K562 (cell line): ENCODE results near the gene FAM171A1. TPM values are rescaled to one million over a fixed set of nuclear protein-coding genes. Genes with fewer than 3 reads are reported as not detected.

Experiments
- CBX3 ChIP-seq, 2 experiments: IDR thresholded peaks; 1 replicate in 1 of 2; 2 replicates in 1 of 2; pipeline ENCODE4 v1.6.1; 2012; ENCODE audit warnings: inconsistent platforms in 2 of 2, low read length in 2 of 2, borderline replicate concordance in 1 of 2, control low read depth in 1 of 2
- ELF4 ChIP-seq: fragments of 450-650 bp; formaldehyde crosslinking; IDR thresholded peaks from 2 replicates; pipeline ENCODE4 v1.4.0; 2022; ENCODE audit warnings: missing genetic modification characterization
- ETV6 ChIP-seq, 3 experiments: fragments of 150-350 bp in 1 of 3; sonication (generic) in 1 of 3; formaldehyde crosslinking in 1 of 3; IDR thresholded peaks; 2 replicates each; pipeline versions ENCODE4 v1.6.1 to v1.8.0; 2014 to 2022; ENCODE audit warnings: borderline replicate concordance in 2 of 3, low read depth in 2 of 3, antibody characterized with exemption in 1 of 3, low read length in 1 of 3, mild to moderate bottlenecking in 1 of 3, missing genetic modification reagents in 1 of 3
- FOSL1 ChIP-seq: fragments of 200-800 bp; sonication (Bioruptor generic); conservative IDR thresholded peaks from 2 replicates; pipeline ENCODE4 v1.6.1; 2016; ENCODE audit warnings: missing genetic modification characterization, missing compliant biosample characterization
- HNRNPK ChIP-seq: fragments of 200-400 bp; formaldehyde crosslinking; IDR thresholded peaks from one replicate; pipeline ENCODE4 v1.6.1; 2018; ENCODE audit warnings: mild to moderate bottlenecking, low read depth, low read length; ENCODE audit not compliant: poor library complexity, severe bottlenecking
- JUN ChIP-seq, 2 experiments: sonication (generic) in 1 of 2; formaldehyde crosslinking in 1 of 2; IDR thresholded peaks; 2 replicates each; pipeline versions ENCODE4 v1.6.1 to v1.8.0; 2012 to 2022; ENCODE audit warnings: borderline replicate concordance in 2 of 2, mild to moderate bottlenecking in 2 of 2, improper control_type of control experiment in 1 of 2, low read depth in 1 of 2, low read length in 1 of 2, missing genetic modification reagents in 1 of 2
- NEUROD1 ChIP-seq: fragments of 150-350 bp; IDR thresholded peaks from 2 replicates; pipeline ENCODE4 v1.6.1; 2014; ENCODE audit warnings: borderline replicate concordance, low read length, low read depth; ENCODE audit not compliant: partially characterized antibody
- NR0B1 ChIP-seq: fragments of 450-650 bp; IDR thresholded peaks from one replicate; pipeline ENCODE4 v1.6.1; 2018; ENCODE audit warnings: mild to moderate bottlenecking, moderate library complexity; ENCODE audit not compliant: partially characterized antibody
- NUFIP1 ChIP-seq: fragments of 450-650 bp; IDR thresholded peaks from 2 replicates; pipeline ENCODE4 v1.6.1; 2018; ENCODE audit not compliant: partially characterized antibody
- OTX1 ChIP-seq: fragments of 450-650 bp; formaldehyde crosslinking; IDR thresholded peaks from 2 replicates; pipeline ENCODE4 v1.4.0; 2022; ENCODE audit warnings: mild to moderate bottlenecking
- TRIM25 ChIP-seq: fragments of 450-650 bp; IDR thresholded peaks from 2 replicates; pipeline ENCODE4 v1.7.0; 2016; ENCODE audit warnings: borderline replicate concordance
- ZBTB11 ChIP-seq, 3 experiments: fragments of 200-800 bp in 1 of 3; fragments of 250-450 bp in 1 of 3; fragments of 450-650 bp in 1 of 3; sonication (Bioruptor Pico) in 1 of 3; sonication (Bioruptor generic) in 1 of 3; formaldehyde crosslinking in 1 of 3; IDR thresholded peaks; 2 replicates each; pipeline versions ENCODE4 v1.6.1 to v1.8.0; 2016 to 2022; ENCODE audit warnings: mild to moderate bottlenecking in 2 of 3, missing genetic modification characterization in 2 of 3, missing compliant biosample characterization in 1 of 3, moderate library complexity in 1 of 3
- ZNF354B ChIP-seq: fragments of 250-450 bp; sonication (Bioruptor Pico); IDR thresholded peaks from 2 replicates; pipeline ENCODE4 v1.4.0; 2020
- ZNF740 ChIP-seq, 3 experiments: fragments of 200-800 bp in 1 of 3; sonication (Bioruptor generic) in 1 of 3; sonication (generic) in 1 of 3; formaldehyde crosslinking in 1 of 3; IDR thresholded peaks; 2 replicates each; pipeline versions ENCODE4 v1.6.1 to v1.8.0; 2016 to 2022; ENCODE audit warnings: mild to moderate bottlenecking in 2 of 3, missing compliant biosample characterization in 2 of 3, missing genetic modification characterization in 2 of 3, missing genetic modification reagents in 1 of 3
- polyA plus RNA-seq, 8 experiments: library from polyadenylated mRNA; depleted of rRNA in 4 of 8; stranded (reverse) in 5 of 8; unstranded in 3 of 8; fragments of >200 nt; fragmentation: Nextera tagmentation in 2 of 8; fragmentation: Illumina TruSeq in 1 of 8; extraction: Ambion mirVana in 2 of 8; extraction: Trizol in 1 of 8; gene quantifications; 2 replicates each; pipeline versions ENCODE4 v1.2.1 to v1.2.3, GENCODE V29; 2011 to 2014; ENCODE audit warnings: inconsistent platforms in 1 of 8, missing spikeins in 1 of 8
- total RNA-seq, 7 experiments: library from RNA; depleted of rRNA in 6 of 7; stranded (reverse); fragments of >200 nt in 6 of 7; fragmentation: Illumina TruSeq in 2 of 7; extraction: Trizol in 2 of 7; gene quantifications; 2 replicates each; pipeline versions ENCODE4 v1.2.1 to v1.2.3, GENCODE V29; 2011 to 2021; ENCODE audit warnings: low replicate concordance in 1 of 7

The FAM171A1 gene
- total and polyA plus RNA-seq, 9 of the 15 experiments (the other 6 are each of a cell fraction or from before 2014, with no cell fraction given) = 0.51 to 8.2 (median 4.8) TPM

- no peak for TF ChIP-seq ZNF740 (CRISPR knock-in tag; IDR thresholded peaks at IDR 0.05)
- TF ChIP-seq ZNF740 (tag; IDR thresholded peaks at IDR 0.05) = no peak
- peak; percentile 87 for TF ChIP-seq JUN (IDR thresholded peaks at IDR 0.05; ENCODE audit: borderline replicate concordance, low read depth, low read length)
- no peak for TF ChIP-seq JUN (CRISPR knock-in tag; IDR thresholded peaks at IDR 0.05; ENCODE audit: borderline replicate concordance)
- peak; percentile 71; the same call in 1 of the 2 replicates for TF ChIP-seq ELF4 (CRISPR knock-in tag)
- TF ChIP-seq ZBTB11 (CRISPR knock-in tag; IDR thresholded peaks at IDR 0.05) = no peak
- peak; percentile 96 for TF ChIP-seq FOSL1 (tag)
- TF ChIP-seq NR0B1 = no peak
- TF ChIP-seq TRIM25 = no peak
- peak; percentile 11 for TF ChIP-seq NUFIP1
- peak; percentile 94 to 99 for TF ChIP-seq ETV6 (IDR thresholded peaks at IDR 0.05; ENCODE audit: borderline replicate concordance in 1 of 2, low read depth in 2 of 2, low read length in 1 of 2)
- TF ChIP-seq ETV6 (CRISPR knock-in tag; IDR thresholded peaks at IDR 0.05; ENCODE audit: borderline replicate concordance) = no peak
- no peak for TF ChIP-seq HNRNPK
- peak; percentile 36 for TF ChIP-seq NEUROD1
- TF ChIP-seq OTX1 (CRISPR knock-in tag) = no peak
- peak in 1 of 2 experiments; percentile 42; a peak in 1 of 3 replicates for TF ChIP-seq CBX3 (IDR thresholded peaks at IDR 0.05; ENCODE audit: borderline replicate concordance in 1 of 2, low read length in 2 of 2)
- no peak for TF ChIP-seq ZNF354B
Observed at GRCh38 chr10:15325243-15325943, 45.7 kb downstream of the FAM171A1 start (continued).
